ENCODE data around the gene RAB4B. TPM values are rescaled to one million over a fixed set of nuclear protein-coding genes. Genes with fewer than 3 reads are reported as not detected.

The RAB4B gene
- total and polyA plus RNA-seq, 2 of the 13 experiments (the other 11 are each of a cell fraction or from before 2014, with no cell fraction given): 3.3 to 5.4 TPM

DNA sequence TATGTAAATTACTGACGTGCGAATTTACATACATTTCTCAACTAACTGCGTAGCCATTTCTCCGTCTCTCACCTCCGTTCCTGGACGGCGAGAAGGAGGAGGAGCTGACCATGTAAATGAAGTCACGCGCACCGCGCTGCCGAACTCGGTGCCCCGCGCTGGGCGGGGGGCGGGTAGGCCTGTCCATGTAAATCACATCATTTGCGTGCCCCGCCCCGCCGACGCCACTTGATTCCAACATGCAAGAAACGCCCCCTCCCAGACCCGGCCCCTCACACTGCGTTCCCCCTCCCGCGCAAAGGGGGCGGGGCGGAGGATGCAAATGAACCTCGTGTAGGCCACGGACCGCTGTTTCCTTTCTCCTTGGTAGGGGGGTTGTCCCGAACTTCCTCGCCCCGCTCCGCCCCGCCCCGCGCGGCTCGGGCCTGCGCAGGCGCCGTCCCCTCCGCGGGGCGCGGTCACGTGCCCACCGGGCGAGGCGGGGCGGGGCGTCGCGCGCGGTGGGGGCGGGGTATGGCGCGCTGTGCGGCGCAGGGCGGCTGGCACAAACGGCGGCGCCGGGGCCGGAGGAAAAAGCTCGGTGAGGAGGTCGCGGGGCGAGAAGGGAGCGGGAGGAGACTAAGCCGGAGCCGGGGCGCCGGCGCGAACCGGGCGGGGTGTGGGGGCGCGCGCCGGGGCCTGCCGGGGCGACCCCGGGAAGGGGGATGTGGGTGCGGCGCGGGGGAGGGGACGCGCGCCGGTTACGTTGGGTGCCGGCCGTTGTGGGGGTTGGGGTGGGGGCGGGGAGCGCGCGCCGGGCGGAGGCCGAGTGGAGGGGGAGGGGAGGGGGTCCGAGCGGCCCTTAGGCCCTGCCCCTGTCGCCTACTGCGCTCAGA lies 20.9 kb downstream of the RAB4B start, which contains the start of gene EGLN2:
Gene EGLN2 (plus strand): TSS at position 509 of the 875 bp plus-strand sequence. CDS start 1,382 bp downstream, outside the sequence.
- Histone ChIP-seq H3K4me3 (replicated peaks in 1 of 3; ENCODE audit: insufficient read depth in 1 of 3, low read depth in 2 of 3, low read length in 3 of 3) (peak within 1 kb of the TSS; percentile 77 to 94 (median 93)), H3K4me1 (ENCODE audit: insufficient read depth, low read length) (peaks cover 54% of the 10 kb centered on the region), H3K27ac (ENCODE audit: extremely low read length, insufficient read depth, low read length) (peak within 1 kb of the TSS; percentile 98), H3K27me3 (ENCODE audit: control insufficient read depth in 1 of 2, insufficient read depth in 2 of 2, low read length in 2 of 2) (no peaks in the 10 kb centered on the region; a peak in 1 of 5 replicates), H3K9ac (ENCODE audit: insufficient read depth, low read depth, low read length) (peak within 1 kb of the TSS; percentile 90), H4K20me1 (ENCODE audit: insufficient read depth, low read length) (no peaks in the 10 kb centered on the region; the same call in 1 of the 2 replicates), H3K79me2 (ENCODE audit: insufficient read depth, low read length) (peaks cover 25% of the 10 kb centered on the region), H2AFZ (ENCODE audit: low read length) (peak within 1 kb of the TSS; percentile 60), H3K4me2 (ENCODE audit: low read depth, low read length) (peak within 1 kb of the TSS; percentile 91), H3K36me3 (replicated peaks in 1 of 2; ENCODE audit: control insufficient read depth in 1 of 2, insufficient read depth in 2 of 2, low read length in 2 of 2) (peaks cover 3 to 4% of the 10 kb centered on the region in 2 experiments; a peak in 2 of 5 replicates), H3K9me3 (ENCODE audit: low read length) (no peaks in the 10 kb centered on the region)
- BruUV-seq (replicated peaks): no TSS peak
- POLR2A ChIA-PET: interaction anchor here (0.6 to 3.5 kb wide), 15 partner anchors 9 to 373 kb away, joined by 3 to 67 read pairs (median 4); partner anchors contain the start of genes ACTMAP, COQ8B, ITPKC and RAB4B
- ATAC-seq (peak; percentile 84), DNase-seq (ENCODE audit: low spot score) (peak; percentile 99), FAIRE-seq (peak; percentile 95)
- WGBS (ENCODE audit: low lambda C conversion rate): under 1% methylated on average over 34 of the region's 110 CpGs
- CTCF ChIA-PET (ENCODE audit: low intra/inter-chr PET ratio, low total read pairs): interaction anchor here (1.6 kb wide), 1 partner anchor 8 kb away, joined by 4 read pairs; no protein-coding TSS in a partner anchor
- in situ Hi-C loops (cut with HindIII; ENCODE audit: extremely low pct_ligation_motif_present, low pct_unique_long_range_greater_than_20kb): no loop called here
- intact Hi-C loops (cut with micrococcal nuclease; ENCODE audit: unreplicated experiment): loop anchor here (1.0 kb wide), 2 partner anchors 21 to 48 kb away; partner anchors contain the start of genes RAB4B and SNRPA
- TF ChIP-seq ZNF879 (CRISPR knock-in tag; IDR thresholded peaks at IDR 0.05): no peak
- TF ChIP-seq, protein P1, sequence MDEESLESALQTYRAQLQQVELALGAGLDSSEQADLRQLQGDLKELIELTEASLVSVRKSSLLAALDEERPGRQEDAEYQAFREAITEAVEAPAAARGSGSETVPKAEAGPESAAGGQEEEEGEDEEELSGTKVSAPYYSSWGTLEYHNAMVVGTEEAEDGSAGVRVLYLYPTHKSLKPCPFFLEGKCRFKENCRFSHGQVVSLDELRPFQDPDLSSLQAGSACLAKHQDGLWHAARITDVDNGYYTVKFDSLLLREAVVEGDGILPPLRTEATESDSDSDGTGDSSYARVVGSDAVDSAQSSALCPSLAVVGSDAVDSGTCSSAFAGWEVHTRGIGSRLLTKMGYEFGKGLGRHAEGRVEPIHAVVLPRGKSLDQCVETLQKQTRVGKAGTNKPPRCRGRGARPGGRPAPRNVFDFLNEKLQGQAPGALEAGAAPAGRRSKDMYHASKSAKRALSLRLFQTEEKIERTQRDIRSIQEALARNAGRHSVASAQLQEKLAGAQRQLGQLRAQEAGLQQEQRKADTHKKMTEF (CRISPR knock-in tag; IDR thresholded peaks at IDR 0.05): no peak
- TF ChIP-seq ESRRA (CRISPR knock-in tag; IDR thresholded peaks at IDR 0.05; ENCODE audit: low read depth): no peak
- TF ChIP-seq, protein P2, sequence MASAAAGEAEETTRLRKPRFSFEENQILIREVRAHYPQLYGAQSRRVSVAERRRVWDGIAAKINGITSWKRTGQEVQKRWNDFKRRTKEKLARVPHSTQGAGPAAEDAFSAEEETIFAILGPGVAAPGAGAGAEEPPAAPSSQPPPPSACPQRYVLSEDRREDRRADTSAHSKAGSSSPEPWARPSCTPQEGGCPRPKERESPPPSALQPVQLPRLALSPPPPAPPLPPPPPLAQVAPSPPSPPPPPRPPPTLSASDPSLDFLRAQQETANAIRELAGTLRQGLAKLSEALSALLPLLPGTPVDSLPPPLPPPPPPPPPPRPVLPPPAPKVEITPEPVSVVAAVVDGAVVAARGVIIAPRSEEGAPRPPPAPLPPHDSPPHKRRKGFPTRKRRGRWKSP (CRISPR knock-in tag; IDR thresholded peaks at IDR 0.05): no peak
- TF ChIP-seq, protein P3, sequence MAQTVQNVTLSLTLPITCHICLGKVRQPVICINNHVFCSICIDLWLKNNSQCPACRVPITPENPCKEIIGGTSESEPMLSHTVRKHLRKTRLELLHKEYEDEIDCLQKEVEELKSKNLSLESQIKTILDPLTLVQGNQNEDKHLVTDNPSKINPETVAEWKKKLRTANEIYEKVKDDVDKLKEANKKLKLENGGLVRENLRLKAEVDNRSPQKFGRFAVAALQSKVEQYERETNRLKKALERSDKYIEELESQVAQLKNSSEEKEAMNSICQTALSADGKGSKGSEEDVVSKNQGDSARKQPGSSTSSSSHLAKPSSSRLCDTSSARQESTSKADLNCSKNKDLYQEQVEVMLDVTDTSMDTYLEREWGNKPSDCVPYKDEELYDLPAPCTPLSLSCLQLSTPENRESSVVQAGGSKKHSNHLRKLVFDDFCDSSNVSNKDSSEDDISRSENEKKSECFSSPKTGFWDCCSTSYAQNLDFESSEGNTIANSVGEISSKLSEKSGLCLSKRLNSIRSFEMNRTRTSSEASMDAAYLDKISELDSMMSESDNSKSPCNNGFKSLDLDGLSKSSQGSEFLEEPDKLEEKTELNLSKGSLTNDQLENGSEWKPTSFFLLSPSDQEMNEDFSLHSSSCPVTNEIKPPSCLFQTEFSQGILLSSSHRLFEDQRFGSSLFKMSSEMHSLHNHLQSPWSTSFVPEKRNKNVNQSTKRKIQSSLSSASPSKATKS (CRISPR knock-in tag; IDR thresholded peaks at IDR 0.05): no peak; the same call in 1 of the 2 replicates
- no peak for TF ChIP-seq RAD21 (CRISPR knock-in tag; IDR thresholded peaks at IDR 0.05)
- TF ChIP-seq MED8 (CRISPR knock-in tag; IDR thresholded peaks at IDR 0.05; ENCODE audit: insufficient replicate concordance): no peak
- TF ChIP-seq ZNF556 (CRISPR knock-in tag; IDR thresholded peaks at IDR 0.05; ENCODE audit: borderline replicate concordance): no peak; the same call in 1 of the 2 replicates
- TF ChIP-seq, protein P4, sequence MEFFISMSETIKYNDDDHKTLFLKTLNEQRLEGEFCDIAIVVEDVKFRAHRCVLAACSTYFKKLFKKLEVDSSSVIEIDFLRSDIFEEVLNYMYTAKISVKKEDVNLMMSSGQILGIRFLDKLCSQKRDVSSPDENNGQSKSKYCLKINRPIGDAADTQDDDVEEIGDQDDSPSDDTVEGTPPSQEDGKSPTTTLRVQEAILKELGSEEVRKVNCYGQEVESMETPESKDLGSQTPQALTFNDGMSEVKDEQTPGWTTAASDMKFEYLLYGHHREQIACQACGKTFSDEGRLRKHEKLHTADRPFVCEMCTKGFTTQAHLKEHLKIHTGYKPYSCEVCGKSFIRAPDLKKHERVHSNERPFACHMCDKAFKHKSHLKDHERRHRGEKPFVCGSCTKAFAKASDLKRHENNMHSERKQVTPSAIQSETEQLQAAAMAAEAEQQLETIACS (CRISPR knock-in tag; IDR thresholded peaks at IDR 0.05): no peak
- TF ChIP-seq, protein P5, sequence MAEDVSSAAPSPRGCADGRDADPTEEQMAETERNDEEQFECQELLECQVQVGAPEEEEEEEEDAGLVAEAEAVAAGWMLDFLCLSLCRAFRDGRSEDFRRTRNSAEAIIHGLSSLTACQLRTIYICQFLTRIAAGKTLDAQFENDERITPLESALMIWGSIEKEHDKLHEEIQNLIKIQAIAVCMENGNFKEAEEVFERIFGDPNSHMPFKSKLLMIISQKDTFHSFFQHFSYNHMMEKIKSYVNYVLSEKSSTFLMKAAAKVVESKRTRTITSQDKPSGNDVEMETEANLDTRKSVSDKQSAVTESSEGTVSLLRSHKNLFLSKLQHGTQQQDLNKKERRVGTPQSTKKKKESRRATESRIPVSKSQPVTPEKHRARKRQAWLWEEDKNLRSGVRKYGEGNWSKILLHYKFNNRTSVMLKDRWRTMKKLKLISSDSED (CRISPR knock-in tag; IDR thresholded peaks at IDR 0.05): no peak
- no peak for TF ChIP-seq AGO1 (IDR thresholded peaks at IDR 0.05; ENCODE audit: low read depth, low read length, poor library complexity, severe bottlenecking)
- 0 out of 2 replicates have a peak, but pooled peaks have one; percentile 3 for TF ChIP-seq DMAP1 (CRISPR knock-in tag; IDR thresholded peaks at IDR 0.05)
- no peak for TF ChIP-seq ZNF180 (CRISPR knock-in tag; IDR thresholded peaks at IDR 0.05; ENCODE audit: borderline replicate concordance, low read depth)
- no peak for TF ChIP-seq ZNF878 (CRISPR knock-in tag; IDR thresholded peaks at IDR 0.05)
- TF ChIP-seq ZNF431 (CRISPR knock-in tag; IDR thresholded peaks at IDR 0.05; ENCODE audit: borderline replicate concordance, low read depth): 0 out of 2 replicates have a peak, but pooled peaks have one; percentile 49
